ENCODE results near the gene RHEB.

RHEB gene

GRCh38 chr7:151470711-151471110 lies 49.0 kb downstream of the RHEB start:
- no peak for DNase-seq (ENCODE audit: low read depth)

- DNase-seq (ENCODE audit: low read depth): no peak
These were observed 50.4 kb downstream of the RHEB start for GRCh38 chr7:151469281-151469680.

- DNase-seq (ENCODE audit: low read depth): no peak
These were observed 51.3 kb downstream of the RHEB start for GRCh38 chr7:151468217-151469018.

- no peak for DNase-seq (ENCODE audit: low read depth)
These were observed 54.5 kb downstream of the RHEB start for GRCh38 chr7:151465169-151465568.

DNA sequence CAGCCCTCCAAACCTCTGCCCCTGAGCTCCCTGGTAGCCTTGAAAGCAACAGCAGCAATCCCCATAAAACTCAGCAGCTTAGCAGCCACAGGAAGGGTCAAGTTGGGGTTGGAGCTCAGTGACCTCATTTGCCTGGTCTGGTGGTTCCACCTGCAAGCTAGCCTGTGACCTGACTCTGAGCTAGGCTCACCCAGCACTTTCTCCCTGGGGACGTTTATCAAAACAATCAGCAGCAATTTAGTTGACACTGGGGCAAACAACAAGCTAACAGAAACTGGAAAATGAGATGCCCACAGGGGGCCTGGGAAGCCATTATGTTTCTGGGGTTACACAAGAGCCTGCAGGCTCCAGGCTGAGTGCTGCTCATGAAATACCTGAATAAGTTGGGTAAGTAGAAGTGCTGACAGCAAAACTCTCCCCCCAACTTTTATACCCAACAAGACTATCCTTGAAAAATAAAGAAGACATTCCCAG lies 57.4 kb downstream of the RHEB start:
- no peak for DNase-seq (ENCODE audit: low read depth)

- DNase-seq (ENCODE audit: low read depth): no peak
These were observed 57.8 kb downstream of the RHEB start for GRCh38 chr7:151461942-151462230.

DNA sequence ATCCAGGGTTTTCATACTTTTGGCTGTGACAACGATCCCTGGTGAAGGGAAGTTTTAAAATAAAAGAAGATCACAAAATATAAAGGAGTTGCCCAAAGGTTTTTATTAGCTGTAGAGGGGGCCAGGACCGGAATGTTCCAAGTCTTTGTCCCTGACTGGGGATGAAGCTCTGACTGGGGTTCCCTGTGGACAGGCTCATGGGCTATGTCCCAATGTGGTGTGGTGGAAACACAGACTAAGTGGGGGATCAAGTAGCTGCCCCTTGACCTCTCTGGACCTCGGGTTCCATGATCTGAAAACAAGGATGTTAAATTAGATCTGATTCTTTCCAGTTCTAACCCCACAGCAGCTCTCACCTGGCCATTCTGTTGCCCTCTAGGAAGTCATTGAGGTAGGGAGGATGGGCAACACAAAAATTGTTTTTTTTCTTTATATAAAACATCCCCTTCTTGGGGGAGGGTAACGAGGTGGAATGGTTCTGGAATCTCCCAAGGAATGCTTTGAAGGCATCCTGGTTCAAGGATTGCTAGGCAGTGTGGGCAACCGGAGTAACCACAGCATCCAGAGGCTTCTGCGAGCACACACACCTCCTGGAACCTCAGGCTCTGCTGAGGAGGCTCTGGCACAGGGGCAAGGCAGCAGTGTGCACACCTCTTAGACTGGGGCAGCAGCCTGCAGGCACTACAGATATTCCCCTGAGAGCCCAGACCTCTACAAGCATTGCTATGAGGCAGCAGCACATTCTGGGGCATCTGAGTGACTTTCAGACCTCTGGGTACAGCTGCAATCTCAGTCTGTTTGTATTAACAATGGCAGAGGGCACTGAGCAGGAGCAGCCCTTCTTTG lies 58.4 kb downstream of the RHEB start:
- DNase-seq (ENCODE audit: low read depth): no peak

DNA sequence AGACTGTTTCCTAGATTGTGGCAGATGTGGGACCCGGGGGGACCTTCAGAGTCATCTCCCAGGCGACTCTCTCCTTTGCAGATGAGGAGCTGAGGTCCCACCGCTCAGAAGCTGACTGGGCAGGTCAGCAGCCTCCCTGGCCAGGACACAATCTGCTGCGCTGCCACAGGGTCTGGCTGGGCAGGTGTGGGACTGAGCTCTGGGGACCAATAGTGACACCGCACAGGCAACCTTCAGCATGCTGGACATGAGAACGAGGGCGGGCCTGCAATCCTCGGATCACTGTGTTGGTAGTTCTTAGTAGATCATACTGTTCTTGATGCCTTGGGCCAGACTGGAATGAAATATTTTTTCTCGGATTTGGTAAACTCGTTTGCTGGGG lies 59.2 kb downstream of the RHEB start:
- no peak for DNase-seq (ENCODE audit: low read depth)

DNA sequence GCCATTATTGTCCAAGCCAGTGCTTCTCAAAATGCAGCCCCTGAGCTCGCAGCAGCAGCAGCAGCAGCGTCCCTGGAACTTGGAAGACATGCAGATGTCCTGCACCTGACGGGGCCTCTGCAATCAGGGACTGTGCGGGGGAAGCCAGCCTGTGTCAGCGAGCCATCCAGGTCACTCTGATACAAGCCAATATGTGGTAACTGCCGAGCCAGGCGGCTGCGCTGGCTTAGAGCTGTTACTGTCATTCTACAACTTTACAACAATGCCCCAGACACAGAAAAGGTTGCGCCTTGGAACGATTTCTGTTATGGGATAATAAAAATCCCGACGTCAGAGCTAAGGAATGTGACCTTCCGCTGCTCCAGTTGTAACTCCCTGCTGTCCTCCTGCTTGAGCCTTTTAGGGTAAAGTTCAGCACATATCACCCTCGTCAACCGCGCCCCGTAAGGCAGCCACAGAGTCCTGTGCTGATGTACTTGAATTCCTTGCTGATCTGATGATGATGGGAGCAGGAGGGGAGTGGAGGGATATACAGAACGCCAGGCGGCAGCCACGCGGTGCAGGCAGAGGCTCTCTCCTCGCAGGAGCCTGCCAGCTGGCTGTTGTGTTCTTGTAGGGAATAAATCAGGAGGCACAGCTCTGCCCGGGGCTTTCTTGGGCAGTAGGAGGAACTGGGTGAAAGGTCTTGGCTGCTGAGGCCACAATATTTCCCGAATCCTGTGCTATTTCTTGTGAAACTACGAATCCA lies 59.8 kb downstream of the RHEB start:
- peak; percentile 75 for DNase-seq (ENCODE audit: low read depth)

- no peak for DNase-seq (ENCODE audit: low read depth)
These were observed 62.2 kb downstream of the RHEB start for GRCh38 chr7:151457534-151457933.

GRCh38 chr7:151456782-151457181 lies 62.9 kb downstream of the RHEB start:
- DNase-seq (ENCODE audit: low read depth): no peak

DNA sequence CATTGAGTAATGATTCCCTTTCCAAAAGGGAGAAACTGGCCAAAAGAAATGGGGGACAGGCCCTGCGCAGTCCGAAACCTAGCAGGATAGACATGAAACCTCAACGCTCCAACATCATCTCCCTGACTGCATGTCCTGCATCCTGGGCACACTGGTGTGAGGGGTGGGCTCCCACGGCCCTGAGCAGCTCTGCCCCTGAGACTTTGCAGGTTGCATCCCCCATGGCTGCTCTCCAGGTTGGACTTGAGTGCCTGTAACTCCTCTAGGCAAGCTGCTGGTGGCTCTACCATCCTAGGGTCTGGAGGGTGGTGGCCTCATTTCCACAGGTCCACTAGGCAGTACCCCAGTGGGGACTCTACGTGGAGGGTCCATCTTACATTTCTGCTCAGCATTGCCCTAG lies 63.4 kb downstream of the RHEB start:
- DNase-seq (ENCODE audit: low read depth): no peak

DNA sequence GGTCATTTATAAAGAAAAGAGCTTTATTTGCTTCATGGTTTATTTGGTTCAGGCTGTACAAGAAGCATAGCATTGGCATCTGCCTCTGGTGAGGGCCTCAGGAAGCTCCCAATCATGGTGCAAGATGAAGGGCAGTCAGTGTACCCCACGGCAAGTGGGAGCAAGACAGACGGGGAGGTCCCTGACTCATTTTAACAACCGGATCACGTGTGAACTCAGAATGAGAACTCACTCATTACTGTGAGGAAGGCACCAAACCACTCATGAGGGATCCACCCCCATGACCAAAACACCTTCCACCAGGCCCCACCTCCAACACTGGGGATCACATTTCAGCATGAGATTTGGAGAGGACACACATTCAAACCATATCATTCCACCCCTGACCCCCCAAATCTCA lies 64.0 kb downstream of the RHEB start:
- no peak for DNase-seq (ENCODE audit: low read depth)

- DNase-seq (ENCODE audit: low read depth): no peak
These were observed 64.7 kb downstream of the RHEB start for GRCh38 chr7:151454932-151455530.

DNA sequence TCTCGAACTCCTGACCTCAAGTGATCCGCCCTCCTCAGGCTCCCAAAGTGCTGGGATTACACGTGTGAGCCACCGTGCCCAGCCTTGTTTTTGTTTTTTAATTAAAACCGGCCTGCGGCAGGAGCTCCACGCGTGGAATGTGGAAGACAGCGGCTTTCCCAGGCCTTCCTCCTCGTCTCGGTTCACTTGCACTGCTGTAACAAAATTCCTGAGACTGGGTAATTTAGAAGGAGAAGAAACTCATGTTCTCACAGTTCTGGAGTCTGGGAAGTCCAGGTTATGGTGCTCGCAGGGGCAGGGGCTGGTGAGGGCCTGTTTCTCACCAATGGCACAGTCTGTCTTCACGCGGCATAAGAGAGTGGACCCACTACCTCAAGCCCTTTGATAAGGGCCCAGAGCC lies 65.4 kb downstream of the RHEB start:
- DNase-seq (ENCODE audit: low read depth): no peak

DNA sequence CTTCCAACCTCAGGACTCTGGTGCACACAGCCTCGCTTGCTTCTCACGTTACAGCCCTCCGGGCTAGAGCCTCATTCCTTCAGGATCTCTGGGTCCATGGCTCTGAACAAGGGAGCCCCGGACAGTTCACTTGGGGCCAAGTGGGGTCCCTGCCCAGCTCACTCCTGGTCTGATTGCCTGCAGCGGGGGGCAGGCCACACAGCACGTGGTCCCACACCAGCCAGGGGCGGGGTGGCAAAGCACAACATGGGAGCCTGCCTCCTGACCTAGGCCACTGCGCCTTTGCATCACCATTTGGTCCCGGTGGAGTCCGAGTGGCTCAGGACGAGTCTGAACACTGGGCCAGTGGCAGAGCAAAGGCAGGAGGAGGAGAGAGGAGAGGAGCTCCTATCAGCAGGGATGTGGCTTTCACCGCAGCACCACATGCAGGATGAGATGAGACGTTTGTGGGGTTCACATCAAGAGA lies 66.3 kb downstream of the RHEB start:
- no peak for DNase-seq (ENCODE audit: low read depth)

DNA sequence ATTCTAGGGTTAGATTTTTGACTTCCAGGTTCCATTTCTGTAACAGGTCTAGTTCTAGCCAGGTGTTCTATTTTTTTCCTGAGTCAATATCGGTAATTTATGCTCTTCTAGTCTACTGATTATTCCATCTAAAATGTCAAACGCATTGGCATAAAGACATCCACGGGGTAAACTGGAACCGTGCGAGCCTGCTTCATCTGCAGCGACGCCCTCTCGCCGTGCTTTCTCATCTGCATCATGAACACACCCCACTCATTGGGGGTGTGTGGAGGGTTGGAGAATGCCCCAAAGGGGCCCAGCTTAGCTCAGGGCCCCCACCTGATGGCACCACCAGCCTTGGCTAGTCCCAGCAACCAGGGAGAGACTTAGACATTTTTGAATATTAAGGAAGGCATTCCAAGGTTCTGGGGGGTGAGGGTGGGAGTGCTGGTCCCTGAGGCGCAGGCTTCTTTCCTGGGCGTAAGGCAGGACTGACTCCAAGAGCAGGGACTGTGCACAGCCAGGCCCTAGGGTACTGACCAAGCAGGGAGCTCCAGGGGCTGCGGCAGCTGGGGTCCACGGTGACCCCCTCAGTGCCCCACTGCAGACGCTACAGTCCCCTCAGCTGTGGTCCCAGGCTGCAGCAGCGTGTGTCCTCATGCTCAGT lies 66.9 kb downstream of the RHEB start:
- no peak for DNase-seq (ENCODE audit: low read depth)

GRCh38 chr7:151451626-151452571 lies 67.8 kb downstream of the RHEB start:
- DNase-seq (ENCODE audit: low read depth): no peak

- DNase-seq (ENCODE audit: low read depth): no peak
These were observed 68.5 kb downstream of the RHEB start for GRCh38 chr7:151451156-151451555.

- no peak for DNase-seq (ENCODE audit: low read depth)
These were observed 69.7 kb downstream of the RHEB start for GRCh38 chr7:151449990-151450389.

All from HS-5 (cell line).